GM10266 (cell line): ENCODE results near the gene RAB13.

Experiments
- DNase-seq: peaks from one replicate; pipeline ENCODE4 v3.0.0; 2012; ENCODE audit errors: extremely low spot score
- TF ChIP-seq, protein P1 (sequence below): IDR thresholded peaks from 2 replicates; pipeline ENCODE4 v1.5.1; 2012; ENCODE audit warnings: mild to moderate bottlenecking, low read depth; ENCODE audit not compliant: control insufficient read depth, insufficient read depth; ENCODE audit errors: missing control alignments

RAB13 gene

DNA sequence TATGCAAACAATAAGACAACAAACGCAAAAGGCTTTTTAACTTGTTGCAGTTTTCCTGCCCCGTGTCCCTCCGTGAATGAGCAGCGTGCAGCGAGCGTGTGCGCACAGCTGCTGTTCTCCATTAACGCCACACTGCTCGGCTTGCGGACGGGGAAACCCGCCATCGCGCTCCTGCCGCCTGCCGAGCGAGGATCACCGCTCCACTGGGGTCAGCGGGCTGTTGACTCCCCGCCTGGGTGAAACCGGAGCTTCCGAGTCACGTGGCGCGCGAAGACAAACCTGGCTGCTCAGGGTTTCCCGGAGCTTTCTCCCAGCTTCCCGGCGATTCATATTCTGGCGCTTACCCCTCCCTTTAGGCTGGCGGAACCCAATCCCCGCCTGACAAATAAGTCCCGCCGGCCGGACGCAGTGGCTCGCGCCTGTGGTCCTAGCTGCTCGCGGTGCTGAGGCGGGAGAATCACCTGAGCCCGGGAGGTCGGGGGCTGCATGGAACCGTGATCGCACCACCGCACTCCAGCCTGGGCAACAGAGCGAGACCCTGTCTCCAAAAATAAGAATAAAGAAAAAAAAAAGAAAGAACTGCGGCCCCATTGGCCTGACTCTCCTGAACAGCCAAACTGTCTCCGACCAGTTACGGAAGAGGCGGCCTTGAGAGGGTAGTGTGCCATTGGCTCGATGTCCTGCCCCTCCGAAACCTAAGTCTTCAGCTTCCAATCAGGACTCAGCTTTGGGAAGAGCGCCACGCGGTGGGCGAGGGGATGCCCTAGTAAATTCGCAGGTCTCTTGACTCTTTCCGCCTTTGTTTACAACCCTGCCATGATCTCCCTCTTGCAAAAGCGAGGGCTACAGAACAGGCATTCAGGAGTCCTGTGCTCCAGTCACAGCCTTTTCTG lies 18.8 kb downstream of the RAB13 start, which contains the start of gene CREB3L4:
TSS of gene CREB3L4 (plus strand) at position 796 of the 893 bp plus-strand sequence. CDS start 624 bp downstream, outside the sequence.
- DNase-seq, result peak; percentile 90
- TF ChIP-seq, protein P1, sequence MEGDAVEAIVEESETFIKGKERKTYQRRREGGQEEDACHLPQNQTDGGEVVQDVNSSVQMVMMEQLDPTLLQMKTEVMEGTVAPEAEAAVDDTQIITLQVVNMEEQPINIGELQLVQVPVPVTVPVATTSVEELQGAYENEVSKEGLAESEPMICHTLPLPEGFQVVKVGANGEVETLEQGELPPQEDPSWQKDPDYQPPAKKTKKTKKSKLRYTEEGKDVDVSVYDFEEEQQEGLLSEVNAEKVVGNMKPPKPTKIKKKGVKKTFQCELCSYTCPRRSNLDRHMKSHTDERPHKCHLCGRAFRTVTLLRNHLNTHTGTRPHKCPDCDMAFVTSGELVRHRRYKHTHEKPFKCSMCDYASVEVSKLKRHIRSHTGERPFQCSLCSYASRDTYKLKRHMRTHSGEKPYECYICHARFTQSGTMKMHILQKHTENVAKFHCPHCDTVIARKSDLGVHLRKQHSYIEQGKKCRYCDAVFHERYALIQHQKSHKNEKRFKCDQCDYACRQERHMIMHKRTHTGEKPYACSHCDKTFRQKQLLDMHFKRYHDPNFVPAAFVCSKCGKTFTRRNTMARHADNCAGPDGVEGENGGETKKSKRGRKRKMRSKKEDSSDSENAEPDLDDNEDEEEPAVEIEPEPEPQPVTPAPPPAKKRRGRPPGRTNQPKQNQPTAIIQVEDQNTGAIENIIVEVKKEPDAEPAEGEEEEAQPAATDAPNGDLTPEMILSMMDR, result peak; percentile 62

DNA sequence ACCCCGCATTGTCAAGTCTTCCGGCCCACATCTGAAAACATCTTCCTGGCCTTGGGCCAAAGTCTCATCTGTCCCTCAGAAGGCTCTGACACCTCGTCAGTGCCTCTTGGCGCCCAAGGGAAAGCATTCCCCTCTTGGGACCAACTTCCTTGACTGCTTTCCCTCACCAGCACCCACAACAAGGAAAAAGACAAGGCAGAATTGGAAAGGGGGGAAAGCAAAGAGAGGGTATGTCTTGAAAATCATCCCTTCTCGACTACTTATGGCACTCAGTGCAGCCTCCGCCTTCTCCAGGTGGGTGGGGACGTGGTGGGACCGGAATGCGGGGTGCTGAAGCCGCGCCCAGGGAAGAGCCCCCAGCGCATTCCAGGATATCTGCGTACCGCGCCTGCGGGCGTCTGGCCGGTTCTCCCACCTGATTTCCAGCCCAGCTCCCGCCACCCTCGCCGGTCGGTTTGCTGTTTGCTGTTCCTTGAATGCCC lies 22.2 kb downstream of the RAB13 start:
- TF ChIP-seq, protein P1, result no peak
- DNase-seq, result no peak

DNA sequence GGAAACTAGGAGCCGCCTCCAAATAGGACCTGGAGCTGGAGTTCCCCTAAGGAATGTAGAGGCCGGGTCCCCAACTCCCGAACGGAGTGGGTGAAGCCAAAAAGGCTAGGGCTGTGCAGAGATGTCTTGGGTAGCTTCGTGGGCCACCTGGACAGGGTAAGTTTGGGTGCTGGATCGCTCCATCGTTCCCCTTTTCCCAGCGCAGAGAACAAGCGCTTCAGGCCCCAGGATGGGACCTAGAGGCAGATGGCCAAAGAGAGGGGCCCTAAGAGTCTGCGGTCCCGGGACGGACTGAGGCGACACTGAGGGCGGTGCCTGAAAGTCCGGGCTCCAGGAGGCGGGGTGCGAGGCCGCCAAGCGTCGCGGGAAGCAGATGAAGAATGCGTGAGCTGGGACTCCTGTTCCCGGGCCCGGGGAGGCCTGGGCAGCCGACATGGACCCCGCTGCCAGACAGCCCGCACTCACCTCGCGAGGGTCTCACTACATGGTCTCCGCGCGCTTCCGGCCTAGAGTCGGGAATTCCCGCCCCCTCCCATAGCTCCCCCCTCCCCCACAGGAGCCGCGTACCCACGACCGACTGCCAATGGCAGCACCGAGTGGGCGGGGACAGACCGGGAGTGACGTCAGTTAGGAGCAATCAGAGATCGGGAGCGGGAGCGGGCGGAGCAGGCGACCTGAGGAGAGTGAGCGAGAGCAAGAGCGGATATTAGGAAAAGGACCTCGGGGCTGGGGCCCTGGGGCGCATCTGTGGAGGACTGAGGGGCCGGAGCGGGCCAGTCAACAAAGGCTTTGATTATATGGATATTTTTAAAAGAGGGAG lies 22.9 kb downstream of the RAB13 start, which contains the start of gene SLC39A1:
TSS of gene SLC39A1 (minus strand) at position 508 of the 820 bp plus-strand sequence. CDS start 822 bp downstream, outside the sequence.
- TF ChIP-seq, protein P1, result no peak
- peak; percentile 89 for DNase-seq

DNA sequence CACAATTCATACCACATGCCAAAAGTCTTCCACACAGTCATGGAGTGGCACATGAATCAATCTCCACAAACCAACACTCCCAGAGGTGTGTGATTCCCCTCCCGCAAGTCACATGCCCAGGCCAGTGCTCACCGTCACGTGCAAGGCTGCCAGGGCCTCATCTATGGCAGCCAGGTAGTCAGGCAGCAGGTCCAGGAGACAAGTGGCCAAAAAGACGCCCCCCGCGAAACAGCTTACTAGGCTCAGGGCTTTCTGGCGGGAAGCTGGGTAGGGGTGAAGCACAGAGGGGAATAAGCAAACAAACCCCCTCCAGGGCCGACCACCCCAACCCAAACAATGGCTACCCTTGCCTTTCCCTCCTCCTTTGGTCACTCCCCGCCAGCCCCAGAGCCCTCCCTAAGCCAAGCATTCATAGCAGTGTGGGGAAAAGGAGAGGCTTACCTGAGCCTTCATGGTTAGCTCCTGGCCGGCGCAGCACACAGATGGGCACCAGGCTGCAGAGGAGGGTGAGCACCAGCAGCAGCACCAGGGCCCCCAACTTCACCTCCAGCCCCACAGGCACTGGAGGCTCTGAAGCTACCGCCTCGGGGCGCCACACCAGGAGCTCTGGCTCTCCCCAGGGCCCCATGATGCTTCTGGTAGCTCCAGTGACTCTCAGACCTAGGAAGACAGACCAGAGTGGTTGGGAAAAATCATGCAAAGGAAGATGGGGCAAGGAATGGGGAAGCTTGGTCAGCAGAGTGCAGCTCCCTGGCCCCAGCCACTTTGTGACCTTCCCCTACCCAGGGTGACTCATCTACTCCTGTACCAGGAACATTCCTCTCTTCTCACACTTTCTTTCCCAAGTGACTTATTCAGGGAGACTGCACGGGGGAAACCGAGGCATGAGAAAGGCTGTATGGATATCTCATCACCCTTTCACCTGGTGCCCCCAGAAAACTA lies 23.8 kb downstream of the RAB13 start:
- no peak for DNase-seq

DNA sequence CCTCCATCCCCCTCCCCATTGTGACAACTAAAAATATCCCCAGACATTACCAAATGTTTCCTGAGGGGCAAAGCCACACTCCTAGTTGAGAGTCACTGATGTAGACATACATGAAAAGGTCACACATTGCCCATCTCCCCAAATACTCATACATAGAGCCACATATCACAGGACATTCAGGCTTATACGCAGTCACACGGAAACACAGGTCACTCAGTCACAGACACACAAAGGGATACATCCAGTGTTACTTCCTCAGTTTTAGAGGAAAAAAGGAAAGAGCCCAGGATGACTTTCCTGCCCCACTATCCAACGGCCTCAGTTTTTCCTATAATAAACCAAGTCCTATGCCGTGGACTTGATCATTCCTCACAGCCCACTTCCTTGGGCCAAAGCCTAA lies 24.7 kb downstream of the RAB13 start:
- TF ChIP-seq, protein P1, result no peak
- no peak for DNase-seq

More for the DNA sequence above, 23.8 kb downstream of the RAB13 start:
- TF ChIP-seq, protein P1, result peak; percentile 30

DNA sequence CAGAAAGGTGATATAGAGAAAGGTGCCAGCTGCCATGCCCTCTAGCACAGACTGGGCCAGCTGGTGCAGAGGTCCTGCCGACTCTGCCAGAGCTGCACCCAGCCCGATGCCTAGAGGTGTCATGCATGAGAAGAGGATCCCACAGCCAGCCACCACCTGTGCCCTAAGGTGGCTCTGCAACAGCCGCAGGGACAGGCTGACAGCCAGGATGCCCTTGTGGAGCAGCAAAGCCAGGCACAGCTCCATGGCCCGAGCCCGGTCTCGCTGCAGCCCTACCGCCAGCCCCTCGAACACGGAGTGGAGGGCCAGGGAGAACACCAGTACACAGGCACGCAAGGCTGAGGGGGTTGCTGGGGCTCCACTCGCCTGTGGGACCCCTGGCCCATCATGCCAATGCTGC lies 25.9 kb downstream of the RAB13 start:
- no peak for DNase-seq
- TF ChIP-seq, protein P1, result no peak
